Measurements from ENCODE around the gene AFAP1.

- TF ChIP-seq, protein P1, sequence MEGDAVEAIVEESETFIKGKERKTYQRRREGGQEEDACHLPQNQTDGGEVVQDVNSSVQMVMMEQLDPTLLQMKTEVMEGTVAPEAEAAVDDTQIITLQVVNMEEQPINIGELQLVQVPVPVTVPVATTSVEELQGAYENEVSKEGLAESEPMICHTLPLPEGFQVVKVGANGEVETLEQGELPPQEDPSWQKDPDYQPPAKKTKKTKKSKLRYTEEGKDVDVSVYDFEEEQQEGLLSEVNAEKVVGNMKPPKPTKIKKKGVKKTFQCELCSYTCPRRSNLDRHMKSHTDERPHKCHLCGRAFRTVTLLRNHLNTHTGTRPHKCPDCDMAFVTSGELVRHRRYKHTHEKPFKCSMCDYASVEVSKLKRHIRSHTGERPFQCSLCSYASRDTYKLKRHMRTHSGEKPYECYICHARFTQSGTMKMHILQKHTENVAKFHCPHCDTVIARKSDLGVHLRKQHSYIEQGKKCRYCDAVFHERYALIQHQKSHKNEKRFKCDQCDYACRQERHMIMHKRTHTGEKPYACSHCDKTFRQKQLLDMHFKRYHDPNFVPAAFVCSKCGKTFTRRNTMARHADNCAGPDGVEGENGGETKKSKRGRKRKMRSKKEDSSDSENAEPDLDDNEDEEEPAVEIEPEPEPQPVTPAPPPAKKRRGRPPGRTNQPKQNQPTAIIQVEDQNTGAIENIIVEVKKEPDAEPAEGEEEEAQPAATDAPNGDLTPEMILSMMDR (IDR thresholded peaks at IDR 0.05): peak; percentile 30
- TF ChIP-seq EZH2 (IDR thresholded peaks at IDR 0.05) (no peak), EZH2phosphoT487 (IDR thresholded peaks at IDR 0.05) (no peak)
Measured at GRCh38 chr4:7721984-7722551, 217.6 kb downstream of the AFAP1 start.

Data from neural progenitor cell (in vitro differentiated cells).